ENCODE results near the gene LRRK2. TPM values are rescaled to one million over a fixed set of nuclear protein-coding genes. Genes with fewer than 3 reads are reported as not detected.

Gene LRRK2
- total and polyA plus RNA-seq, 2 of the 8 experiments (the other 6 are each of a cell fraction or from before 2014, with no cell fraction given), result 0.06 to 0.13 TPM

- Histone ChIP-seq H3K14ac (ENCODE audit: insufficient read length) (no peak overlapping the region), H3K79me2 (ENCODE audit: control insufficient read depth in 1 of 2, insufficient read depth in 2 of 2, low read length in 2 of 2) (no peaks in the 10 kb centered on the region), H2BK15ac (ENCODE audit: low read length) (no peak overlapping the region), H3K9ac (replicated peaks in 1 of 4; ENCODE audit: extremely low read depth in 1 of 4, low read depth in 3 of 4, low read length in 3 of 4) (no peak overlapping the region), H2BK120ac (replicated peaks; ENCODE audit: low read depth, low read length) (no peak overlapping the region), H2BK12ac (ENCODE audit: low read depth, low read length) (no peak overlapping the region), H3K23ac (ENCODE audit: insufficient read length) (no peak overlapping the region), H3K23me2 (ENCODE audit: low read depth, low read length) (no peaks in the 10 kb centered on the region), H4K5ac (ENCODE audit: insufficient read length, low read depth, low read length) (no peak overlapping the region), H2BK20ac (ENCODE audit: low read length) (no peak overlapping the region), H4K8ac (ENCODE audit: extremely low read depth, insufficient read depth, low read length) (no peak overlapping the region), H3K4ac (replicated peaks; ENCODE audit: insufficient read length, low read depth, low read length) (no peak overlapping the region), H2AK5ac (ENCODE audit: low read depth, low read length) (no peak overlapping the region), H3K9me3 (ENCODE audit: insufficient read depth in 2 of 2, low read depth in 1 of 2, low read length in 1 of 2) (no peaks in the 10 kb centered on the region), H2BK5ac (ENCODE audit: low read depth, low read length) (no peak overlapping the region), H3K4me2 (ENCODE audit: insufficient read depth in 1 of 2, low read depth in 2 of 2, low read length in 2 of 2) (no peak overlapping the region), H3K4me3 (ENCODE audit: extremely low read depth in 1 of 4, insufficient read depth in 2 of 4, low read depth in 3 of 4, low read length in 4 of 4) (no peak overlapping the region), H3K27ac (ENCODE audit: low read depth, low read length) (no peak overlapping the region), H3K27me3 (replicated peaks in 1 of 4; ENCODE audit: control insufficient read depth in 3 of 4, extremely low read depth in 1 of 4, insufficient read depth in 3 of 4, low read length in 3 of 4) (no peaks in the 10 kb centered on the region), H2AFZ (ENCODE audit: low read length) (no peak overlapping the region), H3K79me1 (ENCODE audit: low read depth, low read length) (no peaks in the 10 kb centered on the region), H3K56ac (replicated peaks; ENCODE audit: insufficient read length, low read depth, low read length) (no peak overlapping the region), H3K4me1 (replicated peaks in 1 of 4; ENCODE audit: control insufficient read depth in 3 of 4, insufficient read depth in 4 of 4, low read length in 3 of 4) (no peaks in the 10 kb centered on the region), H3K18ac (ENCODE audit: extremely low read depth, low read length) (no peak overlapping the region), H4K20me1 (replicated peaks in 1 of 2; ENCODE audit: control insufficient read depth in 1 of 2, insufficient read depth in 2 of 2, low read length in 2 of 2) (no peaks in the 10 kb centered on the region), H3K36me3 (ENCODE audit: control insufficient read depth in 2 of 4, insufficient read depth in 4 of 4, low read length in 3 of 4) (no peaks in the 10 kb centered on the region), H4K91ac (replicated peaks; ENCODE audit: insufficient read length, low read length) (no peak overlapping the region)
- FAIRE-seq (no peak), DNase-seq (ENCODE audit: low read depth in 1 of 2, low spot score in 2 of 2) (no peak)
- 88% methylated on average over 3 of the region's 3 CpGs; no CpG with 5 or more reads in 1 of the 2 experiments for WGBS, 2 experiments (ENCODE audit: extremely low coverage in 1 of 2, insufficient coverage in 1 of 2, insufficient read length in 1 of 2, insufficient replicate concordance in 2 of 2, low coverage in 1 of 2, low lambda C conversion rate in 2 of 2, missing lambda C conversion rate in 1 of 2)
- CTCF ChIA-PET (ENCODE audit: partially characterized antibody), result interaction anchor here (0.9 kb wide), 1 partner anchor 25 kb away, joined by 3 read pairs; no protein-coding TSS in a partner anchor
- TF ChIP-seq SRF (IDR thresholded peaks at IDR 0.05; ENCODE audit: low read depth, low read length) (no peak), CHD2 (IDR thresholded peaks at IDR 0.05; ENCODE audit: low read length) (no peak), SIX5 (IDR thresholded peaks at IDR 0.05; ENCODE audit: low read depth, low read length) (no peak), KDM5A (IDR thresholded peaks at IDR 0.05; ENCODE audit: low read length) (no peak), CBX5 (IDR thresholded peaks at IDR 0.05; ENCODE audit: low read depth, low read length) (no peak), SUZ12 (IDR thresholded peaks at IDR 0.05; ENCODE audit: low read length) (no peak), BACH1 (IDR thresholded peaks at IDR 0.05; ENCODE audit: low read length) (no peak), FOSL1 (IDR thresholded peaks at IDR 0.05; ENCODE audit: insufficient read depth, low read depth, low read length) (no peak), ASH2L (IDR thresholded peaks at IDR 0.05; ENCODE audit: low read length) (no peak), TBP (IDR thresholded peaks at IDR 0.05; ENCODE audit: low read depth, low read length) (no peak)
- POLR2A ChIA-PET (ENCODE audit: partially characterized antibody), result no interaction called here
These were observed 75.7 kb downstream of the LRRK2 start for GRCh38 chr12:40300490-40300889.
